GM21515 (cell line): ENCODE measurements around the gene CIZ1.
"Not testable (repeated sequence)": the region's sequence is repeated elsewhere in the genome, so short reads cannot be mapped to it uniquely, and the experiment has no call there.

Source experiments
- ATAC-seq: cut with Tn5 transposase; IDR thresholded peaks from one replicate; pipeline ENCODE4 v1.9.1; 2021; ENCODE audit not compliant: unreplicated experiment

Gene CIZ1

DNA sequence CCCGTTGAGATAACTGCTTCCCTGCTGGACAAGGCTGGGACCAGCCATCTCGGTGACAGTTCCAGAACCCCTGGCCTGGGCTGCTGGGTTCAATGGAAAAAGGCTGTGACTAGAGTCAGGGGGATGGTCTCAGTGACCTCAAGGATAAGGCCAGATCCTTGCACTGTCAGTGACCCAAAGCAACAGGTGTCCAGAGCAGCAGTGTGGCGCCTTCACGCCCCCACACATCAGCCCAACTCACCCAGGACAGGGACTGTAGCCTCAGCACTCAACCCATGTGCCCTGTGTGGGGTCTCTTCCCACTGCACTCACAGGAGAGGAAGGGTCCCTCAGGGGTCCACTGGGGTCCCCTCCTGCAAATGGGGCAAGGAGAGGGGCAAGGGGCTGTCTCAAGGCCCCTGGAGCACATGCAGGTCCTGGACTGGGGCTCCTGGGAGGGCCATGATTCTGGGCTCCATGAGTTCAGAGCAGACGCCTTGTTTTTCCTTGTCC, 42.8 kb downstream of the CIZ1 start:
- ATAC-seq, result no peak

DNA sequence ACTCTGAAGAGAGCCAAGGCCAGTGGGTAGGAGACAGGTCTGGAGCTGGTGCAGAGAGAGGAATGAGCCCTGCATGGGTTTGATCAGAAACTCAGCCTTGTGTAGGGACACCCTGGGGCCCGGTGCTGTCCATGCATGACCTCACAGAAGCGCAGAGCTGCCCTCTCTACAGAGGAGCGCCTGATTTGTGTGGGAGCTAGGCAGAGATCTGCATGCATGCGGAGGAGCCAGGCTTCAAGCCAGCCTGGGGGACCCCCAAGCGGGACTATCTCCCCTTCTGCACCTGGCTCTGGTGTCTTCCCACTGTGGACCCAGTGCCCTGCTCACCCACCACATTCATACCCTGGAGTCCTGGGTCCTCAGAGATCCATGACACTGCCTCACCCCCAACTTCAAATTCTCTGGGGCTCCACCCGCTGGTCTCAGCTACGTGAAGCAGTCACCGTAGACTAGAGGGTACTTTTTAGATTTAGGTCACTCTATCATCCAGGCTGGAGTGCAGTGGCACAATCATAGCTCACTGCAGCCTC, 44.7 kb downstream of the CIZ1 start:
- ATAC-seq, result no peak

DNA sequence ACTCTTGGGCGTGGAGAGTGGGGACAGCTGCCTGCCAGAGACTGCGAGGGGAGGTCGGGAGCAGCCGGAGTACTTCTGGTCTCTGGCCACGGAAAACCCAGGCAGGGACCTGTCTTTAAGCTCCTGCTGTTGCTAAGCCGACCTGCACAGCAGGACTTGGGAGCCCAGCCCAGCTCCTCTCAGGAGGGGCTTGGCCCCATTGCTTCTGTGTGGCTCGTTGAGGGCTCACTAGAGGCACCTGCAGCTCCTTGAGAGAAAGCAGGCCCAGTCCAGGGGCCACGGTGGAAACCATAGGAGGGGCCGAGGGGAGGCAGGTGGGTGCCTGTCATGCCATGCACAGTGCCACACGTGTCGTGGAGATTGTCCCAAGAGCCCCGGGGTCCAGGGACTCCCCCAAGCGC, 45.4 kb downstream of the CIZ1 start:
- ATAC-seq, result no peak

DNA sequence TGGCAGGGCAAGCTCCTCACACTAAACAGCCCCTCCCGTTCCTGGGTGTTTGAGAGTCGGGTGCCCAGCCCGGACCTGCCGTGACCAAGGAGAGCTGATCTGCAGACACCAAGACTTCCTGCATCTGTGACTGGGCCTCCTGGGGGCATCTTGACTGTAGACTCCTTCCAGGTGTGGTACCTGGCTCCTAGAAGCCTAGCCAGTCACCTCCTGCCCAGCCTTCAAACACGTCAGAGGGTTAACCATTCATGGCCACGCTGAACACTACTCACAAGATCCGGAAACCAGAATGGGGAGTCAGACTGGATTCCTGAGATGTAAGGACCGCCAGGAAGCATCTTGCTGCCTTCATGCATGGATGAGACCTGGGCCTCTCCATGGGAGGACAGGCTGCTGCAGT, 45.8 kb downstream of the CIZ1 start:
- ATAC-seq, result no peak

DNA sequence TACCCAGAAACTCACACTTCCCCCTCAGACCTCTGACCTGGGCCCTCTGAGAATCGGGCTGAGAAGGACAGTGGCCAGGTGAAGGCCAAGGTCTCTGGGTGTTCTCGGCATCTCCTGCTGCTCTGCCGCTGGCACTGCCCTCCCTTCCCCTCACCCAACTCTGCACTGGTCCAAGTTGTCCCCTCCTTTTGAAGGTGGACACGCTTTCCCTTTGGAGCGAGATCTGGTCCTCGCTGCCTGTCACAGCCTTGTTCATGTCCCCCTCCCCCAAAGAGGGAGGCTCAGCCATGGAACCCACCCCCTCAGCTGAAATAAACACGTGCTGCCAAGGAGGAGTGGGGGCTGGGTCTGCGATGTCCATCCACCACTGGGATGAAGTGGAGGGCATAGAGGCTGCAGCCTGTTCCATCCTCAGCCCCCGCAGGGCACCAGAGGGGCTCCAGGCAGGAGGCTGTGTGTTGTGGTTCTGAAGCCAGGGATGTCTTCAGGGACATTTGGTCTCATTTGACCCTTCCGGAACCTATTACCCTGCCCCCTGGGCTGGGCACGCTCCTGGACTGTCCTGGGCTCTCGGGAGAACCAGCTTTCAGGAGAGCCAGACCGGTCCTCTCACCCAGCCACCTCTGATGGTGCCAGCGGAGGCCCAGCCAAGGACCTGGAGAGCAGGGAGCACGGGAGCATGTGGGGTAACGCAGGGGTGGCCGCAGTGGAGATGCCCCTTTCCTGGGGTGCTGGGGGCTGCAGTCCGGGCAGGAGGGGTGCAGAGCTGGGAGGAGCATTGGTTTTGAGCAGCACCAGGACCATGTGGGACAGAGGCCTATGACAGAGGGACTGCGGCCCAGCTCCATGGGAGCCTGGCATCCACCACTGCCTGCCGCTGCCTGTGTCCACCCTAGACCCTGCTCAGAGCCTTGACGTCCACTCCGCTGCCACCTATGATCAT, 46.9 kb downstream of the CIZ1 start:
- ATAC-seq, result no peak

DNA sequence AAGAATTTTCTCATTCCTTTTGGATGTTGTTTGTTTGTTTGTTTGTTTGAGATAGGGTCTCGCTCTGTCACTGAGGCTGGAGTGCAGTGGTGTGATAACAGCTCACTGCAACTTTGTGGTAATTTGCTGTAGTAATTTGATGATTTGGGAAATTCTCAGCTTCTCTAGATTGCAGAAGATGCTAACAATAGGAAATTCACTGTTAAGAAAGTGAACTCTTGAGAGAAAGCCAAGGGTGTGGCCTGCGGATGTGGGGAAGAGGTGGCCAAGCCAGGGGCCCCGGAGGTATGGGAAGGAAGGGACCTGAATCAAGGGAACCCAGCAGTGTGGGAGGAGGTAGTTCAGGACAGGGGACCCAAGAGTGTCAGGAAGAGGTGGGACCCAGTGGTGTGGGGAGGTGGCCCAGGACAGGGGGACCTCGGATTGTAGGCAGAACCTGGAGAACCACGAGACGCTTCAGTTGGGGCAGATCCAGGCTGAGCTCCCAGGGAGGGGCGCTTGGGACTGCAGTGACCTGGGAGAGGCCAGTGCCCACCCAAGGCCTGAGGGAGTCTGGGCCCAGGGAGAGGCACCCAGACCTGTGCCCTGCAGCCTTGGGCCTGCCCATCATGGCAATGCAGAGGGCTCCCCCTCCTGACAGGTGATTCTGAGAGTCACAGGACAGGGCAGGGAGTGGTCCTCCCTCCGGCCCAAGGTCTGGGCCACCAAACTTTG, 47.7 kb downstream of the CIZ1 start:
- no peak for ATAC-seq

DNA sequence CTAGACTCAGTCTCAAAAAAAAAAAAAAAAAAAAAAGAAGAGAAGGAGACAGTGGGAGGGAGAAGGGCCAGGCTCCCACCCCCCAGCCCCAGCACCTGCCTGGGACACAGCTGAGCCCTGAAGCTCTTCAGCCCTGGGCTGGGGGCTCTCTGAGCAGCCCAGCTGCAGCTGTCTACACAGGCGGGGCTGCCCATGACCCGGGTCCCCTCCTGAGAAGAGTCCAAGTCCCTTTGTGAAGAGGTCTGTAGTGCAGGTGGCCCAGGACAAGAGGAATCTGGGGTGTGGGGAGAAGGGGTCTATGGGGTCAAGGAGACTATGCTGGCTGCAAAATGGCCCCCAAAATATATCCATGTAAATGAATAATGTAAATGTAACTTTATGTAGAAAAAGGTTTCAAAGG, 48.8 kb downstream of the CIZ1 start:
- no peak for ATAC-seq

DNA sequence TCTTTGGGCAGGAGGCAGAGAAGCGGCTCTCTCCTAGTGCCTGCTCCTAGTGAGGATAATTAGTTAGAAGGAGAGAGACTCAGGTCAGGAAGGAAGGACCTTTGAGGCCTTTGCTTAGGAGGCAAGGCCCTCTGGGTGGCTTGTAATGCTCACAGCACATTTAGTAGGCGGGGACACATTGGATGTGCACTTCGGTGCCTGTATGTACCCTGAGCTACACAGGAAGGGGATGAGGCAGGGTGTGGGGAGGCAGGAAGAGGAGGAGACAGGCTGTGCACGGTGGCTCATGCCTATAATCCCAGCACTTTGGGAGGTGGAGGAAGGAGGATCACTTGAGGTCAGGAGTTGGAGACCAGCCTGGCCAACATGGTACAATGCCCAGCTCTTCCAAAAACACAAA, 49.3 kb downstream of the CIZ1 start:
- ATAC-seq, result no peak

DNA sequence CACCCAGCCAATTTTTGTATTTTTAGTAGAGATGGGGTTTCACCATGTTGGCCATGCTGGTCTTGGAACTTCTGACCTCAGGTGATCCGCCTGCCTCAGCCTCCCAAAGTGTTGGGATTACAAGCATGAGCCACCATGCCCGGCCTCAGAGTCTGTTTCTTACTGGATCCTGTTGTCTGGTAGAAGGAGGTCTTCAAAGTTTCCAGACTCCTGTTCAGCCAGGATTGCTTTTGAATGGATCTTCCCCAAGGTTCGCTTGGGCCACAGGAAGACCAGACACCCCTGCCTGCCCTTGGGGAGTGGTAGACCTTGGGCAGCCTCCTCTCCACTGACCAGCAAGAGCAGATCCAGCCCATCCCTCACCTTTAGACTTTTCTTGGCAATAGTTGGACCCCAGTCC, 49.8 kb downstream of the CIZ1 start:
- ATAC-seq, result no peak

DNA sequence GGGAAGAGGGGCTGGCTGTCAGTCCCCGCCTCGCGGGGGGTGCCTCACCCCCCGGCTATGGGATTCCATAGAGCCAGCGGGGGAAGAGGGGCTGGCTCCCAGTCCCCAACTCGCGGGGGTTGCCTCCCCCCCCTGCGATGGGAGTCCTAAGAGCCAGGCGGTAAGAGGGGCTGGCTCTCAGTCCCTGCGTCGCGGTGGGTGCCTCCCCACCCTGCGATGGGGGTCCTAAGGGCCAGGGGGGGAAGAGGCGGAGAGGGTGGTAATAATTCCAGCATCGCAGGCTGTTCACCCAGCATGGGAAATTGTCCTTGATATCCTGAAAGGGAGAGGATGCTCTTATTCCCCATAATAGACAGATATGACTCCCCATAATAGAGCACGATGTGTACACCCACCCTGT, 51.8 kb downstream of the CIZ1 start:
- ATAC-seq, result no peak

DNA sequence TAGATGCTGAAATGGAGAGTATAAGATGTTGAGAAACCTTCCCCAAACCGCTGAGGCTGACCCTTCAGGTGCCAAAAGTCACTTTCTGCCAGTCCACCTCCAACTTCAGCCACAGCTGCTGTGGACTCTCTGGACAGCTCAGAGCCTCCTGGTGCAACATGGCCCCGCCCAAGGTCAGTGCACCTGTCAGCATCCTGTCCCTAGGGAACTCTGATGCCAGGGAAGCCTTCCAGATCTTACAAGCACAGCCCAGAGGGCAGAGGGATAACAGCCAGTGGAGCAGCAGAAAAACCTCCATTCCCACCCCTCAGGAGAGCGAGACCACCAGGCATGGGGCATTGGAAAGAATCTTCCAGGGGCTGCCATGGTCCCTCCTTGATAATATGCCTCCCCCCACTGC, 53.4 kb downstream of the CIZ1 start:
- no peak for ATAC-seq

DNA sequence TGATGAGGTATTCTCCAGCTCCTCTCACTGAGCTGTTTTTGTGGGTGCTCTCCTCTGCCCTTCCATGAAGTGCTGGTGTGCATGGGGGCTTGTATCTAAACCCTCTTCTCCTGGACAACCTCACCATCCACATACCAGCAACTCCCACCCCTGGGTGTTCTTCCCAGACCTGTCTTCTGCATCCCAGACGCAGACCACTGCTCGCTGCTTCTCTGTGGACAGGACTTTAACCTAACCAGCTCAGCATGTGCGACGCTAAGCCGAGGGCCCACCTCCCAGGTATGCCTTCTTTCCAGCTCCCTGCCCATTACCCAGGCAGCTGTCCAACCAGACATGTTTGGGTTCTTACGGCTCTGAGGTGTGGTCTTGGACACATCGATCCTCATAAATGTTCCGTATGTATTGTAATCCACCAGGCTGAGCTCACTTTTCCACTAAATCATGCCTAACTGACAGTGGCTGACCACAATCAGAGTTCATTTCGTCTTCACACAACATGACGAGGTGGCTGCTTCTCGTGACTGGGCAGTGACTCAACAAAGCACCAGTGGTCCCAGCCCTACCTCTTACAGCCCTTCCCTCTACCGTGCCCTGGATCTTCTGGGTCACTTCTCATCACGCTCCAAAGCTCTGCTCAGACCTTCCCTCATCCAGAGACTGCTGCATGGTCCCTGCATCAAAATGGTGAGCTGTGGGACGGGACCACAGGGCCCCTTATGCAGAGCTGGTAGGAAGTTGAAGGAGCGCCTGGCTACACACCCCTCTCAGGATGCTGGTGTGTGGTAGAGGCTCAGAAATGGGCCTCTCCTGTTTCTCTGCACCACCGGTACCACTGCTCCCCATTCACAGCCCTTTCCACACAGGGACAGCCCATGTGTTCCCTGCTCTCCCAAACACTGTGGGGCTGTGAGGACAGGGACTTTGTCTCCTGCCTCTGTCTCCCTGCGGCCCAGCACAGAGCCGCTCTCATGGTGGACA, 54.3 kb downstream of the CIZ1 start:
- ATAC-seq, result no peak

DNA sequence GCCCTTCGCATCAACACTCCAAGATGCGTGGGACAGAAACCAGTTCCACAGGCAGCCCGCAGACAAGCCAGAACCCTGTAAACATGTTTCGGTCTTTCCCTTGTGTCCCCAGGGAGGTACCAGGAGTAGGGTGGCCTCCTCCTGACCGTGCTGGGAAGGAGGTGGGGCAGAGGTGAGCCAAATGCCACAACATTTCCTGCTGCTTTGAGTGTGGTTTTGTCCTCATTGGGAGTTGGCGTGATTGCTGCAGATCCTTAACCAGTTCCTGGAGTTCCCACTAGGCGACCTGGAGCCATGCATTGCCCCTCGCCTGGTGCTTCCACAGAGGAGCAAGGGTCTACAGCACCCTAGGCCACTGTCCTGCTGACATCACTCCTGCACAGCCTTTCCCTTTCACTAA, 55.8 kb downstream of the CIZ1 start:
- ATAC-seq, result not testable (repeated sequence)

DNA sequence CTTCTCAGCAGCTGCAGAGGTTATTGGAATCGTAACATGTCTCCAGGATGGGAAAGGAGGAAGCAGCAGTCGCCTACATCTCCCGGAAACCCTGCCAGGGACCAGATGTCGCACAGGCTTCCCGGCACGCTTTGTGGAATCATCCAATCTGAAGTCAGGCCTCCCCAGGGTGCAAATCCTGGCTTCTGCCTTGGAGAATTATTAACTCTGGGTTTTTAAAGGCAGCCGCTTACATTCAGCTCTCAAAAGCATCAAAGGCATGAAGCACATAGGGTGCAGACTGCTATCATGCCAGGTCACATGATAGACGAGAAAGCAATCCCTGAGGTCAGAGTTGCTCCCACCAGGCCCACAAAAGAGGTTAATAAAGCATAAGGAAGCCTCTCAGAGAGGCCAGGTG, 59.2 kb downstream of the CIZ1 start:
- not testable (repeated sequence) for ATAC-seq

DNA sequence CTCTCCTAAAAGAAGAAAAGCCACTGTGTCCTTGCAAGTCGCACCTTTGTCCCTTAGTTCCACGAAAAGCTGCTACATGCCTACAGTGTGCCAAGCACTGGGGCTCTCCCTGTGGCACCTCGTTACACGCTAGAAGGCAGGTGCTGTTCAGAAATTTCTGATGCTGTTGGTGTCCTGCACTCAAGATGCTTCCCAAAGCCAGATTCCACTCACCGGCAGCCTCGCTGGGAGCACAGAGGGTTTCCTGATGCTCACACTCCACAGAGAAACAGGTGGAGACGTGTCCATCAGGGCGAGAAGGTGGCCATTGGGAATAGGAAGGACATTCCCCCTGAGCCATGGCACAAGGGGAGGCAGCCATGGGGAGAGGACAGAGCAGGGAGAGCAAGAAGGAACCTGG, 60.0 kb downstream of the CIZ1 start:
- not testable (repeated sequence) for ATAC-seq

DNA sequence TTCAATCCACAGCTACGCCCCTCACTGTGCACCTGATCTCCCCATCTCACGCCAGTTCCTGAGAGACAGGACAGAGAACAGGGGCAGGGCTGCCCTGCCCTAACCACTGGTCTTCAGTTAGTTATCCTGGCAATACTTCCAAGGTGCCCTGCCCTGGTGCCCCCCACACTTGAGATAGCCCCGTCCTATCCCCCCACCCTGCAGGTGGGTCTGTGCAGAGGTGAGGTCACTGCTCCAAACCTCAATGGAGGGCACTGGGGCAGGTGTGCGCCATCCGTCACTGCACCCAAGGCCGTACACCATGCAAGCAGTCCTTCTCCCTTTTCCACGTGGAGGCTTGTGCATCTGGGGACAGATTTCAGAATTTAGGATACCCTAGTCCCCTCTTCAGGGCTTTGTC, 60.7 kb downstream of the CIZ1 start:
- ATAC-seq, result not testable (repeated sequence)

DNA sequence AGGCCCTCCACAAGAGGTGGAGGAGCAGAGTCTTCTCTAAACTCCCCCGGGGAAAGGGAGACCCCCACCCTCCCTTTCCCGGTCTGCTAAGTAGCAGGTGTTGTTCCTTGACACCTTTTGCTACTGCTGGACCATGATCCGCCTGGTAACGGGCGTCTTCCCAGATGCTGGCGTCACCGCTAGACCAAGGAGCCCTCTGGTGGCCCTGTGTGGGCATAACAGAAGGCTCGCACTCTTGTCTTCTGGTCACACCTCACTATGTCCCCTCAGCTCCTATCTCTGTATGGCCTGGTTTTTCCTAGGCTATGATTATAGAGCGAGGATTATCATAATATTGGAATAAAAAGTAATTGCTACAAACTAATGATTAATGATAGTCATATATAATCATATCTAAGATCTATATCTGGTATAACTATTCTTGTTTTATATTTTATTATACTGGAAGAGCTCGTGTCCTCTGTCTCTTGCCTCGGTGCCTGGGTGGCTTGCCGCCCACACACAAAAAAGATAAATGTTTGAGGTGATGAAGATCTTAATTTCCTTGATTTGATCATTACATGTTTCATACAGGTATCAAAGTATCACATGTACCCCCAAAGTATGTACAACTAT, 61.3 kb downstream of the CIZ1 start:
- ATAC-seq, result not testable (repeated sequence)

DNA sequence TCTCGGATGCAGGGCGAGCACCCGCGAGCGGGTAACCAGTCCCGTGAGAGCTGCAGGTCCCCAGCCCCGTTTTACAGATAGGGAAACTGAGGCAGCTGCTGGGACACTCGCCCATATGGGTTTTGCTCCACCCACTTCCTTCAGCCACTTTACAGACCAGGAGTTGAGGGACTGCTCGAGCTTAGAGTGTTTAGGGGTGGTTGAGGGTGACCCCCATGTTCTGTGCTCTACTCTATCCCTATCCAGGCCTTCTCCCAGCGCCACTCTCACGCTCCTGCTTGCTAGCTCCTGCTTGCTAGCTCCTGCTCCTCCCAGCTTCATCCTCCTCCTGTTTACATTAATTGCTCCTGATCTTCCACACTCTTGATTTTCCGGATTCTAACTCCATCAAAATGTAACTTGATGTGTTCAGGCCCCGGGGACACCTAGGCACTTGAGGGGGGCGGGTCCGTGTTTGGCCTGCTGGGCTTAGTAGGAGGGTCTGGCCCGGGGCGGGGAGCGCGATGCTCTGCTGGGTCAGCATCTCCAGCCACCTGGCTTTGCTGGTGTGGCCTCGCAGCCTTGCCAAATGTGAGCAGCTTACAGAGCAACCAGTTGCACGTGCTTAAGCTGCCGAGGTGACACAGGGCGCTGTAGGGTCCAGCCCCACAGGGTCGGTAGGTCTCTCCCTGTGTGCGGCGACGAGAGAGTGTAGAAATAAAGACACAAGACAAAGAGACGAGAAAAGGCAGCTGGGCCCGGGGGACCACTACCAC, 62.4 kb downstream of the CIZ1 start:
- no peak for ATAC-seq

DNA sequence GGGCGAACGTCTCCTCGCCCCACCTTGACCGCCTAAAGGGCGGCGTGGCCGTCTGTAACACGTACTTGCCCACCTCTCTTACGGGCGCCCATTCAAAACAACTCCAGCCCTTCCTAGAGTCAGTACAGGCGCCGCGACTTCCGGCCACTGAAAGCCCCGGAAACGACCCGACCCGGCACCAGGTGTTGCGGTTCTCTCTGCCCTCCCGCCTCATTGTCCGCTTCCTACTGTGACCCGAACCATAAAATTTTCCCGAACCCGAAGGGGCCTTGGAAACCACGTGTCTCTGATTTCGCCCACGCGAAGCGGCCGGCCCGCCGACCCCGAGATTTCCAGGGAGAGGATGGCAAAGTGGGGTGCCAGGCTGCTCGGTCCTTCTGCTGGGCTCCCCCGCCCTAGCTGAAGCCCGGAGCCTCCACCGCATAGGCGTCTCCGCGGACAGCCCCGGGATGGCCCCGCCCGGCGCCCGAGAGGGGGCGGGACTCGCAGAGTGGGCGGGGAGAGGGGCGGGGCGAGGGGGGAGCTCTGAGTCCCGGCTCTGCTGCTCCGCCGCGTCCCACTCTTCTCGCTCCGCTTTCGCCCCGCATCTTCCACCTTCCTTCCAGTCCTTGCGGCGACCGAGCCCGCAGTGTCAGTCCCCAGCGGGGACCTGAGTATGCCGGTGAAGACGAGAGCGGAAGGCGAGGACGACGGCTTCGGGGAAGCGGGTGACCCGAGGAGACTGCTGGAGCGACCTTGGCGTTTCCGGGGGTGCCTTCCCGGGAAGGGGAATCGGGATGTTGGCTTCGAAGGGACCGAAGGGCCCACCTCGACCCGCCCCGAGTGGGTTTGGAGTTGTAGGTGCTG, 63.2 kb downstream of the CIZ1 start:
- peak; percentile 57 for ATAC-seq
